ENCODE measurements around the gene ZNF697.
"Not testable (repeated sequence)": the region's sequence is repeated elsewhere in the genome, so short reads cannot be mapped to it uniquely, and the experiment has no call there.

ZNF697 gene

DNA sequence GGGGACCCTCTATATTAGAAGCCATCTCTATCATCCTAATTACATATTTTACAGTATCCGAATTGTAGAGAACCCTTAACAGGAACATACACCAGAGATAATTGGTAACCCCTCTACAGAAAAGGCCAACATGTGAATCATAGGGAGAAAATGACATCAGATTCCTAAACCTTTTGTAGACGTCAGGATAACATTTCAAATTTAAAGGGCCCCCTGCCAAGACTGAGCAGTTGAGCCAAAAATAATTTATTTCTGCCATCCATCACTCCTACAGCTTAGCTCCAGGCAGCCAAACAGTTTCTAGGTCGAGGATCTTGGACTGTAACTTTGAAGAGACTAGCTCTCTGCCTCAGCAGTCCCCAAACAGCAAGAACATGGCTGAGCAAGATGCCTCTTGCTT is 21.2 kb downstream of the ZNF697 start:
- no peak for DNase-seq

DNA sequence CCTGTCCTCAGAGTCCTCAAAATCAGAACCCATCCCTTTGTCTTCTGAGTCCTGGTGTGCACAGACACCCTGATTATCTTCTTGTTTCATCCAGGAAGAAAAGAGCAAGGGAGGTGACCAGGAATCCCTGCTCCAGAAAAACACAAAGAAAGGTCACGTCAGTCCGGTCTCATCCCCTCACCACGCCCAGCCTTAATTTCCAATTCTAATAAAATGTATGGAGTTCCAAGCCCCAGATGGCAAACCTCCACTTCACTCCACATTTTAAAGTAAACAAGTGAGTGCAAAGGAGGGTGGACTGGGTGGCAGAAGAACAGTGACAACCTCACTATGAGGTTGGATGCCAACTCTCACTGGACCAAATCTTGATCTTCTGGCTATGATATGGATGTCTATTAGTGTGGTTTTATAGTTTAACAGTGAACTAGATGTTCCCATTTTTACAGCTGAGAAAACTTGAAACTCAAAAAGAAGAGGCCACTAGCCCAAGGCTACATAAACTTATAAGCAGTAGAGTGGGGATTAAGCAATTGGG is 22.0 kb downstream of the ZNF697 start:
- DNase-seq: no peak

DNA sequence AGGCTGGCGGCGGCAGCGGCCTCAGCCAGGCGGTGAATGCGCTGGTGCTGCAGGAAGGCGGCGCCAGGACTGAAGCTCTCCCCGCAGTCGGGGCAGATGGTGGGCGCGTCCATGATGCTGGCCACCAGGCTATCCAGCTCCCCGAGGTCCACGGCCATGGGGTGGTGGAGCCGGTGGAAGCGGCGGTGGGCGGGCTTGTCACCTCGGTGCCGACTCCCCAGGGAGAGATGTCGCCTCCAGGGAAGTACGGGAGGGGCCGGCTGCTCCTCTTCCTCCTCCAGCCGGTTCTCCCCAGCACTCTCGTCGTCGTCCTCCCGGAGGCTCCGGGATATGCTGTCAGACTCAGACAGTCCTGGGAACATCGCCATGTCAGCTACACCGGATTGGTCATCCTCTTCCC is 24.4 kb downstream of the ZNF697 start:
- no peak for DNase-seq

DNA sequence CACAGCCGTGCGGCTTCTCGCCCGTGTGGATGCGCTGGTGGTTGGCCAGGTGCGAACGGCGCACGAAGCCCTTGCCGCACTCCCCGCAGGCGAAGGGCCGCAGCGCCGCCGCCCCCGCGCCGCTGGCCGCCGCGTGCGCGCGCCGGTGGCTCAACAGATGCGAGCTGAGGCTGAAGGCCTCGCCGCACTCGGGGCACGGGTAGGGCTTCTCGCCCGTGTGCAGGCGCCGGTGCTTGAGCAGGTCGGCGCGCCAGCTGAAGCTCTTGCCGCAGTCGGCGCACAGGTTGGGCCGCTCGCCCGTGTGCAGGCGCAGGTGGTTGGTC is 24.9 kb downstream of the ZNF697 start:
- DNase-seq: no peak

DNA sequence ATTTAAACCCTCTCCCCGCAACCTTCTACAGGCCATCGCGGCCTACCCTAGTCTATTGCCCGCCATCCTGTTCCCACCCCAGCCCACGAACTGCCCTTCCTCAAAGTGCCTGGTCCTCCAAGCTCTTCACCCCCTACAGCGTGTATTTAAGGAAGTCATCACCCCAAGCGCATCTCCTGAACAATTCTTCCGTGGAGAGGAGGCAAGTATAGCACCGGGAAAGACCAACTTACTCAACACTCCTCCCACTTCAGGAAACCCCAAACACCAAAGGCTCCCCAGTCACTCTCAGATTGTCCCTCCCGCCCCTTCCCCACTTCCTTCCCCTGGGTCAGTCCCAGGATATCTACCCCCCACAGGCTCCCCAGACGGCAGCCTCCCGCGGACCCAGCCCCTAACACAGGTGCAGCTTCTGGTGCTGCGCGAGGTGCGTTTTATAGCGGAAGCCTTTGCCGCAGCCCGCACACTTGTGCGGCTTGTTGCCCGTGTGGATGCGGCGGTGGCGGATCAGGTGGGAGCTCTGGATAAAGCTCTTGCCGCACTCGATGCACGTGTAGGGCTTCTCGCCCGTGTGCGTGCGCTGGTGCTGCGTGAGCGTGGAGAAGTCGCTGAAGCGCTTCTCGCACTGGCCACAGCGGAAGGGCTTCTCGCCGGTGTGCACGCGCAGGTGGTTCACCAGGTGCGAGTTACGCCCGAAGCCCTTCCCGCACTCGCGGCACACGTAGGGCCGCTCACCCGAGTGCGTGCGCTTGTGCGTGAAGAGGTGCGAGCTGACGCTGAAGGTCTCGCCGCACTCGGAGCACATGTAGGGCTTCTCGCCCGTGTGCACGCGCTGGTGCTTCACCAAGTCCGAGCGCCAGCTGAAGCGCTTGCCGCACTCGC is 25.5 kb downstream of the ZNF697 start:
- DNase-seq: no peak

DNA sequence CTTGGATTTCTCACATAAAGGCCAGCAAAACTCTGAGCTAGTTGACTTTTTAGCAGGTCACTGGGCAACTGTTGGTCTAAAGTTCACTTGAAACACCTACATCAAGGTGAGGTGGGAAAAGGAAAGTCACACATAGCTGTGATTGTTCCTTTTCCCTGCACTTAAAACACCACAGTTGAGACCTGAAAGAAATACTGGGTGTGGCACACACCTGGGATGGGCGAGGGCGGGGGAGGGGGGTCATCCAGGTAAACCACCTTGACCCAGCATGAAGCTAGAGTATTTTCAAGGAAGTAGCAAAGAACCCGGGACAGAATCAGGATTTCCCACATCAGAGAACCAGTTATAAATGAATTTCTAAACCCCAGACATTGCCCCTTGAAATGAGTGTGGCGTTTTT is 26.4 kb downstream of the ZNF697 start:
- DNase-seq: no peak

DNA sequence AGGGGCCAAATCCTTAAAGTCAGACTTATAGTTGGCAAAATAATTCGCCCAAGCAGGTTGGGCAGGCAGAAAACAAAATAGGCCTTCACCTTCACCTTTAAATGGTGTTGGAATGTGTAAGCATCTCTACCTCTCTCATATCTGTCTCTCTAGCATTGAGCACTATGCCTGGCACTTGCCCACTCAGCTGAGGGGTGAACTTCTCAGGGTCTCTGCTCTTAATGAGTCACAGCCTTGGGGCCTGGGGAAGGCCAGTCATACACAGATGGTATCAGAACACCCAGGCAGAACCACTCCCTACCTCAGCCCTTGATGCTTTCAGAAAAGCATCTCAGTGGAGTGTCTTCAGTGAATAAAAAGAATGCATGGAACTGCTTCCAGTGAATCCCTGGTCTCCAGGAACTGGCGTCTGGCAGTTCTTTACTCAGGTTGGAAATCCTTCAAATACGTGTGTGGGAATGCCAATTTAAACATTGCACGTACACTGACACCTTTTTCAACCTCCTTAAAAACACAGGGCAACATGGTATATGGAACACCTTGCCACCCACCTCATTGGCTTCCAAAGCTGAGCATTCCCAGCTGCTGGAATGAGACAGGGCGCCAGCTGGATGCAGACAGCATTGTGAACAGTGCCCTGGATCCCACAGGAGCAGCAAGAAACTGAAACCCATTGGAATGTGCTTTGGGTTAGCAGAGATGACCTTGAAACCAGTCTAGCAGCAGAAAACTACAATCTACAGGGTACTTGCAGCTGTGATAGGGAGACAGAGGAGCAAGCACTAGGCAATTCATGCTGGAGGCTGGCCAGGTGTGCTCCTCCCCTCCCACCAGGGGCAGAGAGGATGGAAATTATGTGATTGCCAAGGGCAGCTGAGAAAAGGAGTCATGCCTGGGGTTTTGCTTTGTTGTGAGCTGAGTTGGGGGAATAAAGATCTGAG is 30.0 kb downstream of the ZNF697 start:
- no peak for DNase-seq

DNA sequence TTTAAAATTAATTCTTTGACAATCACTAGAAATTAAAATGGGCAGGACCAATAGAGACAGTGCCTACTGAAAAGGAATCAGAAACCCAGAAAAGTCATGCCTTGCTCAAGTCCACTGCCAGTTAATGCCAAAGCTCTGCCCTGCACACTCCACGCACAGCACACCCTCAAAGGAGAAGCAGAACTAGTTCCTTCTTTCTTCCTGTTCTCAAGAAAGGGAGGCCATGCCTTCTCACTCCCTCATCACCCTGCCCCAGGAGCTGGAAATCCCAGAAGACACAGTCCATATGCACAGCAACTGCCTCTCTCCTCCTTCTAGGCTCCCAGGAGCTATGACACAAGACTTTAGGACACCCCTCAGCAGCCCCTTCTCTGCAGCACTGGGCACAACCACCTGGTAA is 31.3 kb downstream of the ZNF697 start:
- DNase-seq: not testable (repeated sequence)

DNA sequence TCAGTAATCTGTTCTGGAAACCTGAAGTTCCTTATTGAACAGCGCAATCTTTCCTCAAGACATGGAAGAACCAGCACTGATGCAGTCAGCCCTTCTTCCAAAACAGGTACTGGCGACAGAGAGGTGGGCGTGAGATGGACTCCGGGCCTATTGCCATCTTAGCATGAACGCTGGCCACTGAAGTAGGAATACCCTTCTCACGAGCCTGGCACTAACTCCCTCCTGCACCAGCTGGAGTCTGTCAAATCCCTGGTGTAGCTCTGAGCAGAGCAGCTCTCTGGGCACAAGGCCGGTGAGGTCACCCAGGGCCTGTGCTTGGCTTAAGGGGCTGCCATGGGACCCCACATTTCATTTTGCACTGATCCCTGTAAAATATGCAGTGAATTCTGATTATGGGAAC is 33.0 kb downstream of the ZNF697 start:
- DNase-seq: not testable (repeated sequence)

DNA sequence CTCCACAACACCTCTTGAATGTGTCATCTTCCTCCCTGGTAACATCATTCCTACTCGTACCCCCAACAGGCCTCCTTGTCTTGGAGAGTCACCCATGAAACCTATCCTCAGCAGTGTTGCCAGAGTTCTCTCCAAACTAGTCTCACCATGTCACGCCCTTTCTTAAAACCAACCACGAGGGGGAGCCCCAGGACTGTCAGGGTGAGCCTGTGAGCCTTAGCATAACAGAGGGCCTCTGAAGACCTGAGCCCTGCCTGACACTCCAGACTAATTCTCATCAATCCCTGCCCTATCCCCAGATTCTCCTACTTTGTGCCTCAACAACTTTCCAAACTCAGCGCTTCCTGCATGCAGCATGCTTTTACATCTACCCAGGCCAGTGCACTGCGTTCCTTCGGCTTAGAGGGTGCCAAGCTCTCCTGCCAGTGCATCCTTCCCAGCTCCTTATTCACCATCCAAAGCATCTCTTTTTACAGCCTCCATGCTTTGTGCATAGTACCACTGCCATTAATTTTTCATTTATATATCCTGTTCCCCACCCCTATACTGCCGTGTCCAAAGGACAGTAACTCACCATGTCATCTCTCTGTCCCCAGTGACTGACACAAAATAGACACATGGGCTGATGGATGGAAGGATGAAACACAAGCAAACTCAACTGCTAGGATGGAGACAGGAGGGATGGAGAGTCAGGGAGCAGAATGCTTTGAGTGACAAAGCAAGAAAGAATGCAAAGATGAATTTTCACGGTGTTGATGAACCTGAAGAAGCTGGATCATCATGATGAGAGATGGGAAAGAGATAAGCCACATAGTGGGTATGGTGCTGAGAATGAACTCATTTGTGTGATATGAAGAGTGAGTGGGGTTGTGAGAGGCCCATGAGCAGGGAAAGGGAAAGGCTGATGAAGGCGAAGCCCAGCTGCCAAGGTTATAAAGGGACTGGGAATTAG is 34.0 kb downstream of the ZNF697 start:
- DNase-seq: peak; percentile 41

DNA sequence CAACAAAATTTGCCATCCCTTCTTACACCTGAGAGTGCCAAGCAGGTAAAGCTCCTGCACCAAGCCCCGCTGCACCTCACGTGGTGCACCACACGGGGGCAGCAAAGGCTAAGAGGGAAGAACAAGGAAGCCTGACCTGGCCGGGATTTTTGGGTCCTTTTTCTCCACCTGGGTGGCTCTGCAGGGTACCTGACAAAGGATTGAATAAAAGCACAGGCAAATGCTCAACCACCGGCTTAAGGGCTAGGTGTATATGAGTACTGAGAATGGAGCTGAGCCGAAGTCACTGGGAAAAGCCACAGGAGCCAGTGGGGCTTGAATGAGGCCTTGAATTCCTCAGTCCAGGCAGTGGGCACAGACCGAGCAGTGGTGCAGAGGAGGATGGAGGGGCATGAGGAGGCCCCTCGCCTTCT is 36.4 kb downstream of the ZNF697 start:
- DNase-seq: no peak

DNA sequence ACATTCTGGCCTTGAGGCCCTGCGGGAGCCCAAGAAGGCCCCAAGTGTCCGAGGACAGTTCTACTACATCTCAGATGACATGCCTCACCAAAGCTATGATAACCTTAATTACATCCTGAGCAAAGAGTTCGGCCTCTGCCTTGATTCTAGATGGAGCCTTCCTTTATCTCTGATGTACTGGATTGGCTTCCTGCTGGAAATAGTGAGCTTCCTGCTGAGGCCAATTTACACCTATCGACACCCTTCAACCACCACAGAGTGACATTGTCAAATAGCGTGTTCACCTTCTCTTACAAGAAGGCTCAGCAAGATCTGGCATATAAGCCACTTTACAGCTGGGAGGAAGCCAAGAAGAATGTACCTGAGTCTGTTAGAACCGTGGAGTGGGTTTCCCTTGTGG is 39.2 kb downstream of the ZNF697 start:
- DNase-seq: not testable (repeated sequence)

DNA sequence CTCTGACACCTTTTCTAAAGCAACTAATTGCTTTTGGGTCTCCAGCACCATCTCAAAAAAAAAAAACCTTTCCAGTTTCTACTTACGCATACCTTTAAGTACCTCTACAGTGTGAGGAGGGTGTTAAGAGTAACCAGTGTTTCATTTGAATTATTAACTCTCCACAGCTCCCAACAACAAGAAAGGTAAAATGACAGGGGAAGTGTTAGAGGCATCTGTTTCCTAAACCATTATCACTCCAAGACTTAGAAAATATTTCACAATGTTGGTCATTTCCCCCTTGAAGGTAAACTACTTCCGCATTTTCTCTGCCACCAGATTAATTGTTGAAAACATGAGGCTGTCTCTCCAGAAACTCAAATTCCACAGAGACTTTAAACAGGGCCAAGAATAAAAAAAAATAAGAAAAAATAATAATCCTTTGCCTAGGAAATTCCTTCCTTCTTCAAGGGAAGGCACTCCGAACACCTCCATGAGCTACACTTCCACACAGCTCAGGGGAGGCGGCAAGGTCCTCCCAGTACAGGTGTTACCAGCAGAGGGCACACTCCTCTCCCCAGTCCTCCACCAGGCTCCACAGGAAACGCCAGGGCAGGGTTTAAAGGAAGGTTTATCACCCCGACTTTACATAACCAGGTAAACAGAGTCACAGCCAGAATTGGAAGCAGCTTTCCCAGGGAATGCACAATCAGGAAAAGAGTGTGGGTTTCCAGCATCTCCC is 40.8 kb downstream of the ZNF697 start:
- DNase-seq: not testable (repeated sequence)

DNA sequence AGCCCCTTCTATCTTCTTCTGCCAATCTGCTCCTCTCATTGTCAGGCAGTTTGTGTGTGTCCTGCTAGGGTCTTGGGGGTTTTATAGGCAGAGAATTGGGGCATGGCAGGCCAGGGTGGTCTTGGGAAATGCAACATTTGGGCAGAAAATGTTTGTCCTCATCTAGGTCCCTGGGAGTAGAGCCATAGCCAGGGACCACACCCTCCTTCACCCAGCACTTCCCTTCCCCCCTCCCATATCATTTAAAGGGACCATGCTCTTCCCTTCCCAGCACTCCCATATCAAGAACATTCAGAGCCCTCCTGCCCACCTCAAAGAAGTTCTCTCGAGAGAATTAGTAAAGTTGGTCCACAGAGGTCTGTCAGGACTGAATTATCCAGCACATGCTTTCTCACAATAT is 41.7 kb downstream of the ZNF697 start:
- DNase-seq: no peak

DNA sequence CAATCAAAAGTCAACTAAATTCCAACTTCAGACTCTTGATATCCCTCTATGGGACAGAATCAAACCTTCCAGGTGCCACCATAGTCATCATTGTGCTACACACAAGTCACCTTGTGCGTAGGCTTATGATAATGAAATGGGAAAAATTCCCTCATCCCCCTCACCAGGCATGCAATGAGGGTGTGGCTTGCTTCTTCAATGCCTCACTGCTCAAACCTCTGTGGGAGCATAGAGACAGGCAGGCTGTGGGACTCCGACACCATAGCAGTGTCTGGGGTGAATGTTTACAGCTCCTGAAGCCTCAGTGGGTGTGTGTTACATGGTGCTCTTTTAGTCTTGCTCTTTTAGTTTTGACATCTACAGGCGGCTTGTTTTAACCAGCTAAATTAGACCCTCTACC is 42.4 kb downstream of the ZNF697 start:
- no peak for DNase-seq

DNA sequence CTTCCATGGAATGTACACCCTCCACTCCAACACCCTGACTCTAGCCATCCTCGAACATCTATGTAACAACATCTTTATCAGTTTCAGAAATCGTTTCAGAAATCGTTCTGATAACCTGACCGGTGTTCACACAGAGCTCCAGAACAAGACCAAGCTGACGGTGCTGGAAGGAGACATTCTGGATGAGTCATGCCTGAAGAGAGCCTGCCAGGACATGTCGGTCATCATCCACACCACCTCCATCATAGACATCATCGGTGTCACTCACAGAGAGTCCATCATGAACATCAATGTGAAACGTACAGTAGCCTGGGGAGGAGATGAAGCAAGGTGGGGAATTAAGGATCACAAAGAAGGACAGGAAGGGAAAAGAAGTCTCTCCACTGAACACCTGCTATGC is 43.0 kb downstream of the ZNF697 start:
- DNase-seq: not testable (repeated sequence)

DNA sequence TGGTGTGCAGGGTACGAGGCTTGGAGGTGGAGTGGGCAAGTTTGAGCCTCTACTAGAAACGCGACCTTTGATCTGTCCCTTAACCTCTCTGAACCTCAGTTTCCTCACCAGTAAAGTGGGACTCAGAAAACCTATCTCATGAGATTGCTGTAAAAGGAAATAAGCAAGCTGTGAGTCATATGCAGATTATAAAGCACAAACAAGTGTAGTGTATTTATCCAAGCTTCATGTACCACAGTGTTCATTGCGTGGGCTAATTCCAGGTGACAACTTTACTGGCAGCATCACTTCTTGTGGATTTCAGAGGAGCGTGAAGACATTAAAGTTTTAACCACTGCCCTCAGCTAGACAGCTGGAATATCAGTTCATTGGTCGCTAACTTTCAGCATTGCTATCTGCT is 44.4 kb downstream of the ZNF697 start:
- DNase-seq: no peak

DNA sequence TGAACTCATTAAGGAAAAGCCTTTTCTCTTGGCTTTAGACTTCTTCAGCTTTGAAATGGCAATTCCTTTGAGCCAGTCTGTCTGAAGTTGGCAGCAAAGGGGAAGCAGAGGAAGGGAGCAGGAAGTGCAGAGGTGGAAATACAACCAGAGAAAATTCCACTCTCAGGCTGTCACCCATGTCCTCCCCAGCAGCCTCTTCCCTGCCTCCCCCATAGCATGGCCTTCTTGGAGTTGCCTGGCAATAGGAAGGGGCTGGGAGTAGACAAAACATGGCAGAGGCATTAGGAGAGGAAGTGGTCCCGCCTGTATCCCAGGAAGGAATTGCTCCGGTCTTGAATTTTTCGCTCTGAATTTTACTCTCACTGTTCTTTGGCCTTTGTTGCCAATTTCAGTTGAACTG is 44.8 kb downstream of the ZNF697 start:
- not testable (repeated sequence) for DNase-seq

DNA sequence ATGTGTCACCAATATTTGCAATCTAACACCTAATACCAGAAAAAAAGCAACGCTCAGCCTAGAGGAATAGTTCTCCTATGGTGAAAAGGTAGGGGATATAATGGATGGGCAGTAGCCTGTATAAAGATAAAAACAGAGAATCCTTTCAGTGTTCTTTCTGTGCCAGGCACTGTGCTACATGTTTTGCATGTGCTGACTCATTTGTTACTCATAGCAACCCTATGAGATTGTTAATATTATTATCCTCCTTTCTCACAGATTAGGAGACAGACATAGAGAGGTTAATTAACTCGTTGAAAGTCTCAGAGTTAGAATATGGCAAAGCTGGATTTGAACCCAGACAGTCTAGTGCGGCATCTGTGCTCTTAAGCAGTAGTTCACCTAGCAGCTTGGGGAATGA is 45.3 kb downstream of the ZNF697 start:
- DNase-seq: not testable (repeated sequence)

DNA sequence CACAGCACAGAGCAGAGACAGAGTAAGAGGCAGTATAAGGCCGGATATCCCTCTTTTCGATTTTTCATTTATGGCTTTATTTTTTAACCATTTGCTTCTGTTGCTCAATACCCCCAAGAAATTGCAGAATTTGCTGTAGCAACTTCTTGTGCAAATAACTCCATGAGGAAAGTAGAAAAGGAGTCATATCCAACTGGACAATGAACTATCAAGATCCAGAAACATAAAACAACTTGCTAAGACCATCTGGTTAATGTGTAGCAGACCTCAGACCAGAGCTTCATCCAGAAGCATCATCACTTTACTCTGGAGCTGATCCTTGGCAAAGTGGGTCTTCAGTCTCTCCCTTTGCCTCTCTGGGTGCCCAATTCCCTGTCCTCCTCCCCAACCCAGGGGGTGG is 45.9 kb downstream of the ZNF697 start:
- no peak for DNase-seq

DNA sequence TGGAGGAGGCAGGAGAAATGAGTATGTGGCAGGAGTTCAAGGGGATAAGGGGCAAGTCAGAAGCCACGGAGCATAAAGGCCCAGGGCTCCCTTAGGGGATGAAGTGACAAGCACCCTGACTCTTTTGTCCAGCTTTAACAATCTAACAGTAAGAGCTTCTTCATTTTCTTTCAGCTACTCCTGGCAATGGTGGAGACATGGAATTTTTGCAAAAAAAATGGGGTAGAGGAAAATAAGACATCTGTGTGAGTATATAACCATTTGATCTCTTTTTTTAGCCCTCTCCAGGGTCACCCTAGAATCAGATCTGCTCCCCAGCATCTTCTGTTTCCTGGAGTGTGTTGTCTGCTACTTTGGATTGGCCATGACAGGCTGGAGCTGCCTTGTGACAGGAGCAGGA is 47.1 kb downstream of the ZNF697 start:
- DNase-seq: no peak

DNA sequence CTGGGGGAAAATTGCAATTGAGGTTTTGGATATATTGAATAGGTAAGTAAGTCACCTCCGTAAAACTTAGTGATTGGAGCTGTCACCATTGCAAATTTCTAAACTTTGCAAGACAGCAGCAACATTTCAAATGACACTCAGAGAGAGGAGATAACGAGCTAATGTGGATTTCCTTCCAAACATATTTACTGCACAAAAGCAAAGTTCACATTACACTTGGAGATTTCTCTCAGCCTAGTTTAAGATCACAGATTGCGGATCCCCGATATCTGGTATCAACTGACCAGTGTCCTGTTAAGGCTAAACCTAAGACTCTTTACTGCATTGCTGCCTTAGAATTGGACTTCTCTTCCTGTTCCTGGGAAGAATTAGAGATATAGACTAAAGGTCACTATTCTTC is 47.5 kb downstream of the ZNF697 start:
- no peak for DNase-seq

Data from SHP77 treated with DMSO at 0.1 percent for 48 hours (cell line).